ENCODE results near the gene ZNF135. TPM values are rescaled to one million over a fixed set of nuclear protein-coding genes. Genes with fewer than 3 reads are reported as not detected.

The ZNF135 gene
- 1 to 10 TPM in 1 of 2 donors, under 1 TPM in 1; 0.42 to 1.5 TPM for total RNA-seq
- polyA plus RNA-seq, result under 1 TPM; 0.31 to 0.42 TPM

DNA sequence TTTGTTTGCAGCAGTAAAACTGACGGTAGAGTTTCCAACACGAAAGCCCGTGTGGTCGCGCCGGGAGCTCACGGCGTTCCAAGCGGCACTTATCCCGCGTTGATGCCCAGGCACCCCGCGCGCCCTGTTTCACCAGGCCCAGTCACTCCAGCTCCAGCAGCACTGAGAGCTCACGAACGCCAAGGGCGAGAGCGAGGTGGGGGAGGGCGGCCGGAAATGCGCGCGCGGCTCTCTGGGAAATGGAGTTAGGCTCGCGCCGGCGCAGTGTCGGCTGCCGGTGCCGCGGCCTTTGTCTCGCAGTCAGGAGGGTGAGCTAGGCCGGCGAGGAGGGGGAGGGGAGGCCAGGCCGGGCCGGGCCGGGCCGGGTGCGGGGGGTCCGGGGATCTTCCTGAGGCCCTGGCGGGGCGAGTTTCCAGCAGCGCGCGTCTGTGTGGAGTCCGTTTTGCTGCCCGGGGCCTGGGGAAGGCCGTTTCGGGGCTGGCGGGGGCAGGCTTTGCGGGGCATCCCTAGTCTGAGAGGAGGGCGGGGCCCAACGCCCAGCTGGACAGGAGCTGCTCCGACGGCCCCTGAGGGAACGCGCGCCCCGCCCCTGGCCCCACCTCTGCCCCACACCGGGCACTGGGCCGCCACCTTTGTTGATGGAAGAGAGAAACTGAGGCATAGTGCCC, at the start of gene ZNF135:
TSS of gene ZNF135 (plus strand) at position 280 of the 668 bp plus-strand sequence. CDS start 721 bp downstream, outside the sequence.
- Histone ChIP-seq H3K36me3 (ENCODE audit: control insufficient read depth in 4 of 4, insufficient read depth in 3 of 4, low read depth in 1 of 4, low read length in 3 of 4) (no peaks in the 10 kb centered on the region), H3K27me3 (ENCODE audit: control insufficient read depth in 4 of 4, insufficient read depth in 4 of 4, low read length in 3 of 4) (no peaks in the 10 kb centered on the region), H3K9me3 (ENCODE audit: control insufficient read depth in 4 of 4, low read length in 3 of 4) (peaks cover 27 to 63% (median 41%) of the 10 kb centered on the region in 4 donors), H3K27ac (ENCODE audit: low read depth in 1 of 2, low read length in 2 of 2) (peak within 1 kb of the TSS; percentile 66 to 78), H3K9ac (ENCODE audit: low read depth in 1 of 2, low read length in 2 of 2) (no peak within 1 kb of the TSS), H3K4me3 (ENCODE audit: low read depth in 1 of 3, low read length in 3 of 3) (peak within 1 kb of the TSS; percentile 35 to 54 (median 52)), H3K4me1 (ENCODE audit: control insufficient read depth in 4 of 4, insufficient read depth in 4 of 4, low read length in 3 of 4) (no peaks in the 10 kb centered on the region)
- TF ChIP-seq, protein P1, sequence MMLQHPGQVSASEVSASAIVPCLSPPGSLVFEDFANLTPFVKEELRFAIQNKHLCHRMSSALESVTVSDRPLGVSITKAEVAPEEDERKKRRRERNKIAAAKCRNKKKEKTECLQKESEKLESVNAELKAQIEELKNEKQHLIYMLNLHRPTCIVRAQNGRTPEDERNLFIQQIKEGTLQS (IDR thresholded peaks at IDR 0.05), result no peak
- TF ChIP-seq GABPA (IDR thresholded peaks at IDR 0.05 in 1 of 2, conservative IDR thresholded peaks at IDR 0.05 in 1 of 2), result peak in 1 of 2 donors; percentile 84
- no peak for TF ChIP-seq NR2F2 (IDR thresholded peaks at IDR 0.05)
- DNase-seq (ENCODE audit: low spot score), result peak; percentile 85
- 4% methylated on average over 62 of the region's 62 CpGs for WGBS

DNA sequence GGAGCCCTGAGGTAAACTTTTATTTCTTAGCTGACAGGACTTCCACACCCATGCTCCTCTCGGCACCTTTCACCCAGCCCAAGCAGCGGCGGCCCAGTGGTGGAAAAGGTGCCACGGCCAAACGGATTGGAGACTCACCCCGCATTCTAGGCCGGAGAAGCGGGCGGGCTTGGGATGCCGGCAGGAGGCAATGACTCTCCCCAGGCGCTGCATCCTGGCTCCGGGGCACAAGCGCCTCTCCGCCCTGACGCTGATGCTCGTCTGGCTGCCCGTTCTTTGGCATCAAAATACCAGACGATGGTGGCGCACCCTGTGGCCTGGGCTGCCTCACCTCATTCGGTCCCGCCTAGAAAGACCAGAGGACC, 49.8 kb upstream of the ZNF135 start:
- H3K4me3 ChIP-seq (ENCODE audit: low read depth in 1 of 3, low read length in 3 of 3), result peak overlapping the region in 1 of 3 donors; percentile 25
- no peak overlapping the region for H3K27ac ChIP-seq (ENCODE audit: low read depth in 1 of 2, low read length in 2 of 2)
- no peak overlapping the region for H3K9ac ChIP-seq (ENCODE audit: low read depth in 1 of 2, low read length in 2 of 2)
- peaks cover 34 to 72% (median 64%) of the 10 kb centered on the region in 4 donors for H3K9me3 ChIP-seq (ENCODE audit: control insufficient read depth in 4 of 4, low read length in 3 of 4)
- DNase-seq (ENCODE audit: low spot score), result no peak
- H3K27me3 ChIP-seq (ENCODE audit: control insufficient read depth in 4 of 4, insufficient read depth in 4 of 4, low read length in 3 of 4), result no peaks in the 10 kb centered on the region
- peaks cover 4 to 27% (median 18%) of the 10 kb centered on the region in 4 donors for H3K36me3 ChIP-seq (ENCODE audit: control insufficient read depth in 4 of 4, insufficient read depth in 3 of 4, low read depth in 1 of 4, low read length in 3 of 4)
- no peaks in the 10 kb centered on the region for H3K4me1 ChIP-seq (ENCODE audit: control insufficient read depth in 4 of 4, insufficient read depth in 4 of 4, low read length in 3 of 4)
- WGBS, result 6% methylated on average over 21 of the region's 21 CpGs
- TF ChIP-seq NR2F2 (IDR thresholded peaks at IDR 0.05) (no peak), TAF1 (conservative IDR thresholded peaks at IDR 0.05) (no peak), YY1 (IDR thresholded peaks at IDR 0.05) (no peak)
- TF ChIP-seq, protein P2, sequence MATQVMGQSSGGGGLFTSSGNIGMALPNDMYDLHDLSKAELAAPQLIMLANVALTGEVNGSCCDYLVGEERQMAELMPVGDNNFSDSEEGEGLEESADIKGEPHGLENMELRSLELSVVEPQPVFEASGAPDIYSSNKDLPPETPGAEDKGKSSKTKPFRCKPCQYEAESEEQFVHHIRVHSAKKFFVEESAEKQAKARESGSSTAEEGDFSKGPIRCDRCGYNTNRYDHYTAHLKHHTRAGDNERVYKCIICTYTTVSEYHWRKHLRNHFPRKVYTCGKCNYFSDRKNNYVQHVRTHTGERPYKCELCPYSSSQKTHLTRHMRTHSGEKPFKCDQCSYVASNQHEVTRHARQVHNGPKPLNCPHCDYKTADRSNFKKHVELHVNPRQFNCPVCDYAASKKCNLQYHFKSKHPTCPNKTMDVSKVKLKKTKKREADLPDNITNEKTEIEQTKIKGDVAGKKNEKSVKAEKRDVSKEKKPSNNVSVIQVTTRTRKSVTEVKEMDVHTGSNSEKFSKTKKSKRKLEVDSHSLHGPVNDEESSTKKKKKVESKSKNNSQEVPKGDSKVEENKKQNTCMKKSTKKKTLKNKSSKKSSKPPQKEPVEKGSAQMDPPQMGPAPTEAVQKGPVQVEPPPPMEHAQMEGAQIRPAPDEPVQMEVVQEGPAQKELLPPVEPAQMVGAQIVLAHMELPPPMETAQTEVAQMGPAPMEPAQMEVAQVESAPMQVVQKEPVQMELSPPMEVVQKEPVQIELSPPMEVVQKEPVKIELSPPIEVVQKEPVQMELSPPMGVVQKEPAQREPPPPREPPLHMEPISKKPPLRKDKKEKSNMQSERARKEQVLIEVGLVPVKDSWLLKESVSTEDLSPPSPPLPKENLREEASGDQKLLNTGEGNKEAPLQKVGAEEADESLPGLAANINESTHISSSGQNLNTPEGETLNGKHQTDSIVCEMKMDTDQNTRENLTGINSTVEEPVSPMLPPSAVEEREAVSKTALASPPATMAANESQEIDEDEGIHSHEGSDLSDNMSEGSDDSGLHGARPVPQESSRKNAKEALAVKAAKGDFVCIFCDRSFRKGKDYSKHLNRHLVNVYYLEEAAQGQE (IDR thresholded peaks at IDR 0.05), result no peak

DNA sequence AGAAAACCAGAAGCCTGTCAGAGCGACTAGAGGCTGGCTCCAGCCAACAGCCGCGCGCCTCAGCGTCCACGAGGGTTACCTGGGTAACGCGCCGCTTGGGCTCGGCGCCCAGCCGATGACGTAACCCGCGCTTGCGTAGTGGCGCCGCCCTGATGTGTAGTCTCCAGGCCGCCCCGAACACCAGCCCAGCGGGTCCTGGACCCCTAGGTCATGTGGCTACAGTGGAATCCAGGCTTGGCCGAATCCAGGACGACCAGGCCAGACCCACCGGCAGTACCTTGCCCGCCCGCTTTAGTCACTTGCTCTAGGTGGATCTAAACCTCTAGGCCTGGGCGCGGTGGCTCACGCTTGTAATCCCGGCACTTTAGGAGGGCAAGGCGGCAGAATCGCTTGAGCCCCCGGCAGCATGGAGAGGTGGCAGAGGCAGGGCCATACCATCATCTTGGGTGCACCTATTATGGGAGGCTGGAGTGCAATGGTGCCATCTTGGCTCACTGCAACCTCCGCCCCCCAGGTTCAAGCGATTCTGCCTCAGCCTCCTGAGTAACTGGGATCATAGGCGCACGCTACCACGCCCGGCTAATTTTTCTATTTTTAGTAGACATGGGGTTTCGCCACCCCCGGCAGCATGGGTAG, 49.3 kb upstream of the ZNF135 start:
- 16% methylated on average over 41 of the region's 41 CpGs for WGBS
- peak overlapping the region in 1 of 3 donors; percentile 36 for H3K4me3 ChIP-seq (ENCODE audit: low read depth in 1 of 3, low read length in 3 of 3)
- TF ChIP-seq, protein P2 (IDR thresholded peaks at IDR 0.05), result no peak
- no peak overlapping the region for H3K27ac ChIP-seq (ENCODE audit: low read depth in 1 of 2, low read length in 2 of 2)
- peak; percentile 91 for DNase-seq (ENCODE audit: low spot score)
- no peaks in the 10 kb centered on the region for H3K27me3 ChIP-seq (ENCODE audit: control insufficient read depth in 4 of 4, insufficient read depth in 4 of 4, low read length in 3 of 4)
- H3K36me3 ChIP-seq (ENCODE audit: control insufficient read depth in 4 of 4, insufficient read depth in 3 of 4, low read depth in 1 of 4, low read length in 3 of 4), result peaks cover 2 to 22% (median 17%) of the 10 kb centered on the region in 4 donors
- H3K9ac ChIP-seq (ENCODE audit: low read depth in 1 of 2, low read length in 2 of 2), result no peak overlapping the region
- H3K4me1 ChIP-seq (ENCODE audit: control insufficient read depth in 4 of 4, insufficient read depth in 4 of 4, low read length in 3 of 4), result no peaks in the 10 kb centered on the region
- peaks cover 30 to 70% (median 63%) of the 10 kb centered on the region in 4 donors for H3K9me3 ChIP-seq (ENCODE audit: control insufficient read depth in 4 of 4, low read length in 3 of 4)

All from liver (tissue), 9 donors.